ENCODE data around the gene OVAAL. TPM values are rescaled to one million over a fixed set of nuclear protein-coding genes. Genes with fewer than 3 reads are reported as not detected.

OVAAL gene
- not detected for total RNA-seq

DNA sequence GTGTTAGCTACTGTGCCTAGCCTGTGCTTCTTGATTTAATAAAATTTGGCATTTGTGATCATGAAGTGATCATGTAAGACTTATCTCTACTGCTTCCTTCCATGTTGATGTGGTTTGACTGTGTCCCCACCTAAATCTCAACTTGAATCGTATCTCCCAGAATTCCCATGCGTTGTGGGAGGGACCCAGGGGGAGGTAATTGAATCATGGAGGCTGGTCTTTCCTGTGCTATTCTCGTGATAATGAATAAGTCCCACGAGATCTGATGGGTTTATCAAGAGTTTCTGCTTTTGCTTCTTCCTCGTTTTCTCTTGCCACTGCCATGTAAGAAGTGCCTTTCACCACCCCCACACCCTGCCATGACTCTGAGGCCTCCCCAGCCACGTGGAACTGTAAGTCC is at the start of gene OVAAL:
OVAAL (plus strand) TSS at position 301 of the 400 bp plus-strand sequence.
- no peak for DNase-seq

DNA sequence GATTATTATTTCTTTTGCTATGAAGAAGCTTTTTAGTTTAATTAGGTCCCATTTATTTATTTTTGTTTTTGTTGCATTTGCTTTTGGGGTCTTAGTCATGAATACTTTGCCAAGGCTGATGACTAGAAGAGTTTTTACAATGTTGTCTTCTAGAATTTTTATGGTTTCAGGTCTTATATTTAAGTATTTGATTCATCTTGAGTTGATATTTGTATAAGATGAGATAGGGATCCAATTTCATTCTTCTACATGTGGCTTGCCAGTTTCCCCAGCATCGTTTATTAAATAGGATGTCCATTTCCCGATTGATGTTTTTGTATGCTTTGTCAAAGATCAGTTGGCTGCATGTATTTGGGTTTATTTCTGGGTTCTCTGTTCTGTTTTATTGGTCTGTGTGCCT is 47.9 kb upstream of the OVAAL start:
- DNase-seq, result no peak

DNA sequence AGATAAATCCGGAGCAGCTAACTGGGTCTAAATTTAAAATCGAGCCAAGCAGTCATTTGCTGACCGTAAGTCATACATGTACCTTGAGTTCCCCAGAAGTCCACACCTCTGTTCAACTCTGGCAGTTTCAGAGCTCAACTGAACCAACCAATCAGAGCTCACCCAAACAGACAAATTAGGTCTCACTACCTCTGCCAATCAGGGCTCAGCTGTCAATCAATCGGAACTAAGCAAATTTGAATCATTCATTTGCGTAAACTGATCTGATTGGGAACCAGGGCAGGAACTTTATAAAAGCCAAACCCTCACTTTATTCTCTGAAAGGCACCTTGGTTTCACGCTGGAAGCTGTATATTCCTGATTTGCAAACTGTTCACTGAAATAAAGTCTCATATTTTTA is 45.2 kb upstream of the OVAAL start:
- no peak for DNase-seq

DNA sequence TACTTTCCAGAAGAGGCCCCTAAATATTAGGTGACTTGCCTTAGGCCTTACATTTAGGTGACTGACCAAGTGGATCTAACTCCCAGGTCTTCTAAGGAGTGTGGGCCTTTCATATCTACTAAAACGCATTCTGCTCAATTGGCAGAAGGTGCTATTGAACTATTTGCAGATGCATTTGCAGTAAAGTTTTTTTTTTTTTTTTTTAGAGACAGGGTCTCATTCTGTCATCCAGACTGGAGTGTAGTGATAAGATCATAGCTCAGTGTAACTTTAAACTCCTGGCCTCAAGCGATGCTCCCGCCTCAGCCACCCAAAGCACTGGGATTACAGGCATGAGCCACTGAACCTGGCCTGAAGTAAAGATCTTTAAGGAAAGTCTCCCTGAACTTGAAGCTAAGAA is 43.4 kb upstream of the OVAAL start:
- no peak for DNase-seq

DNA sequence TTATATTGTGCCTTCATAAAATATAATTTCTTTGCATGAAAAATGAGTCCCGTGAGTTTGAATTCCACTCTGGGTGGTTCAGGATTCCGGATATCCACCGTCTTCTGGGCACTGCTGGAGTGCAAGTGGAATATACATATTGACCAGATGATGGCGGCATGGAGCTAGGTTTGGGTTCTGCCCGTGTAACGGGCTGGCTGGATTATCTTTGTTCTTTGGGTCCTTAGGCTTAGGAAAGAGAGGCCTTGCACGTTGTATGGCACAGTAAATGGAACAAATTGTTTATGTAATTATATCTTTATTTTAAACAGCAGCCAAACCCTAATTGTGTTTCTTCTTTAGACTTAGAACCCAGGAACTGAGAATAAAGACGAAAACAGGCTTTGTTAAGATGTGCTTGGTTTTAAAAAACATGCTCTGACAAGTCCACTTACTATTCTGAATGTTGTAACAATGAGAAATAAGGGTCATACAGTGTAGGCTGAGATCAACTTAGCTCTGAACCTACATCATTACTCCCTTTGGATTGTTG is 42.8 kb upstream of the OVAAL start:
- peak; percentile 82 for DNase-seq

DNA sequence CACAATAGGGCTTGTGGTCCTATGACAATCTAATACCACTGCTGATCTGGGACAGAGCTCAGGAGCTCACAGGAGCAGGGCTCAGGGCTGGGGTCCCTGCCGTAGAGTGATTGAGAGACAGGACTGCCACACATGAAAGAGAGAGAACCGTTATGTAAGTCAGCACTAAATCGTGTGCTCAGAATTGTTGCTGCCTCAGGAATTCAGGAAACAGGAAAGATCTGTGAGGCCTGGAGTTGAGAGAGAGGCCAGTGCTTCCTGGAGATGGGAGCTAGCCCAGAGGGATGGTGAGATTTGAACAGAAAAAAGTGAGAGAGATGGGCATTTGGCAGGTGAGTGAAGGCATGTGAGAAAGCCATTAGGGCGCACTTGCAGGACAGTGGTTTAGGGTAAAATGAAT is 38.9 kb upstream of the OVAAL start:
- DNase-seq, result no peak

DNA sequence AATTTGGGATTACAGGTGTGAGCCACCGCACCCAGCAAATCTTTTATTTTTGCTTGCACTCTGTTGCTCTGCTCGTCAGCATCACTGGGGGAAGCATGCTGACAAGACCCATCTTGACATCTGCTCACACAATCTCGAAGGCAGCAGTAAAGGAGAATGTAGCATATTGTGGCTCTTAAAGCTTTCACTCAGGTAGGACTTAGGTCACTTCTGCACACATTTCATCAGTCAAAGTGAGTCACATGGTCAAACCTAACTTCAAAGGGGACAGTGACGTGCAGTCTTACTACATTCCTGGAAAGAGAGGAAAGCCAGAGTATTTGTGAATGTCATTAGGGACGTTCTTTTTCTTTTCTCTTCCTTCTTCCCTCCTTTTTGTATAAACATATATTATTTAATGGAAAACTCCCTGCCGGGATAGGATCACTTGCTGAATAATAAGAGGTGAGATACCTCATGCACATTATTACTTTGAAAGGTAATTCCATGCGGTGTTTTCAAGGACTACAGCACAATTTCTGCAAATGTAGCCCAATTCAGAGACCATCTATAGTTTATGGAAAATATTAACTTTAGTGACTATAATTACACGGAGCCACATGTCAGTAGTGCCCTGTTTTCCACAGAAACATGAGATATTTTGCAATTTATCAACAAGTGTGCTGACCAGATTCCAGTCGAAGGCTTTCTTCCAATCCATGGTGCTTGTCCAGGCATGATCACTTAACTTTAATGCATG is 37.1 kb upstream of the OVAAL start:
- DNase-seq, result no peak

DNA sequence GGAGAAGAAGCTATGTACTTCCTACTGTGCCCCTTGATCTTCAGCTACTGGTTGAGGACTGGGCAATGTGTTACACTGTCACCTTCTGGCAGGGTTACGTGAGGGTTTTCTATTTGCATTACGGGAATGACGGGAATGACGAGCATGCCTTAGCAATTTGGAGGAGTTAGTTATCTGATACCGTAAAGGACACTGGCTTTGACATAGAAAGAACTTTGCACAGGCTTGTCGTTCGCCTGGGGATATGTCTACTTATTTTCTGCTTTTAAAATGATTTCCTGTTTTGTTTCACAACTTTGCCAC is 36.6 kb upstream of the OVAAL start:
- no peak for DNase-seq

DNA sequence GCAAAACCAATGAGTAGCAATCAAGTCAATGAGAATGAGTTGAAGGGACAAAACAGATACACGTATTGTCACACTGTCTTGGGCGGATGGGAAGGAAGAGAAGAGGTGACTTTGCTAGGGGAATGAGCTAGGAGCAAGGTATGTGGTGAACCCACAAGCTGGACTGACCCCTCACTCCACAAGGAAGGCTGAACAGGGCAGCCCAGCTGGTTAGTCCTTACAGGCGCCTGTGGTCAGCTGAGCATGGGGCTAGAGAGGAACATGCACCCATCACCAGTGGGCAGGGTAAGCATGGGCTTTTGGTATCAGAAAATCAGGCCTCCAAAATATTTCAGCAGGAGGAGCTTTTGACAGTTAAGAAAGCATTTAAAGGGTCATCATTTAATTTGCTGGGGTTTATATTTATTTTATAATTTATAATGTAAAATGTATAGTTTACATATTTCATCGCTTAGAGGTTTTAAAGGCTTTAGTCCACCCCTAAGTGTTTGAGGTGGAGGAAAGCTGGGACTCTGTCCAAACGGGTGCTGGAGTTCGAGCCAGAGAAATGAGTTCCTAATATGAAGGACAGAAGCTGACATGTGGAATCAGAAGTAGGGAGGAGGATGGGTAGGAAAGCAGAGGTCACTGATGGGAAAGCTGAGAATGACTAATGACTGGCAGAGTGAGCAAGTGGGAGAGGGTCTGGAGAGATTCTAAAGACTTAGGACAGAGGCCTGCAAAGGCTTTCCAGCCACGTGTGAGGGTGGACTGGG is 34.4 kb upstream of the OVAAL start:
- DNase-seq, result no peak

DNA sequence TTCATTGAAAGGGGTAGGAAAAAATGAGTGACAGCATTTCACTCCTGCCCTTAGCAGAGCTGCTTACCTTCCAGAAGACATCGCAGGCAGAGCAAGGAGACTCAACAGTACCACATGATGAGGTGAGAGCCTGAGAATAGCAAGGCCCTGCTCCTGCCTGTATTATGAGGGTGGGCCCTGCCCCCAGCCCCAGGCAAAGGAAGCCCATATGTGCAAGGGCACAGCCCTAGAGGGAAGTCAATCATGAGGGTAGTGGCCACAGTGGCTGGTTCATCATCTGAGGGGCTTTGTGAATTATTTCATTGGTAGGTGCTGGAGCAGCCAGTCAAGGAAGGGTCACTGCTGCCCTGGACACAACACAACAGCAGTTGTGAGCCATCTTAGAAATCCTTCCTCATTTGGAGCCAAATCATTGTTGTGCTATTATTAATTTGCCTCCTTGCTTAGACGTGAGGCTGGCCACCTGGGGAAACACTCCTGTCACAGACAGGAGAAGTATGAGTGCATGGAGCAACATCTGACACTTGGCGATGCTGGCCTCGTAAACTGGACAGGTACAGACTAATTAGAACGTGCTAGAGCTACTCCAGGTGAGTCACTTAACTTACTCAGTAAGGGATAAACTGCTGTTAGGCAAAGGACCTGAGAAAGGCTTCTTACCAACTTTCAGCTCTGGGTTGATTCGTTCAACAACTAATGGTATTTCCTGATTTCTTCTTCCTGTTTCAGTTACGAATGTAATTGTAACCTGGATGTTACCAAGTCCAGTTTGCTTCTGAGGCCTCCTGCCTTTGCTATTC is 33.6 kb upstream of the OVAAL start:
- no peak for DNase-seq

DNA sequence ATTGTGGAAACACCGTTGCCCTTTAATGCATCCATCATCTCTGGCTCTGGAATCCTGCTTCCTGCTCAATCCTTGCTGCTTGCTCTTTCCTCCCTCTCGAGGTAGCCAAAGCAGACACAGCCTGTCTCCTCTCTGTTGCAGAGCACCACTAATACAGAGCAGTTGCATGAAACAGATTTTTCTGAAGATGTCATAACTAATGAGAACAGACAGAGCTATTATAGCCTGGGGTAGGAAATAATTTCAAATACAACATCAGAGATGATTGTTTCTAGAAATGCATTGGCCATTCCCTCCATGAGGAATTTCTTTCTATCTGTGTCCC is 33.1 kb upstream of the OVAAL start:
- DNase-seq, result no peak

DNA sequence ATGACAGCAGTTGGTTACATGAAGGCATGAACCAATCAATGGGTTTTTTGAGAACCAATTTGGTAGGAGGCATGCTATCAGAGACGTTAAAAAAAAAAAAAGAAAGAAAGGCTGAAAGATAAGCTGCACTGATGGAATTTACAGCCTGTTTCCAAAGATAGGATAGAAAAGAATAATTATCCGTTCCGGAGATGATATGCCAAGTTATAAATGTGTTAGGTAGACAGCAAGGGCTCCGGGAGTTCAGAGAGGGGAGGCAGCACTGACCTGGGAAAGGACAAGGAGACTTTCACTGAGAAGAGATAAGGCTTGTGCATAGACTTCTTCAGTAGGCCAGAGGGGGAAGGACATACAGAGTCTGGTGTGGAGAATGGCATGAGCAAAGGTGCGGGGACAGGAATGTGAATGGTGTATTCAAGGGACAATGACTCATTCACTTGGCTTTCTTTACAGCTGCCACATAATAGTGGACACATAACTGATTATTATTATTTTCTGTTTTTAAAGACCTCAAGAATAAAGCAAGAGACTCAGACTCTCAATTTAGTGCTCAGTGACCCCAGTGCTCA is 31.6 kb upstream of the OVAAL start:
- DNase-seq, result no peak

DNA sequence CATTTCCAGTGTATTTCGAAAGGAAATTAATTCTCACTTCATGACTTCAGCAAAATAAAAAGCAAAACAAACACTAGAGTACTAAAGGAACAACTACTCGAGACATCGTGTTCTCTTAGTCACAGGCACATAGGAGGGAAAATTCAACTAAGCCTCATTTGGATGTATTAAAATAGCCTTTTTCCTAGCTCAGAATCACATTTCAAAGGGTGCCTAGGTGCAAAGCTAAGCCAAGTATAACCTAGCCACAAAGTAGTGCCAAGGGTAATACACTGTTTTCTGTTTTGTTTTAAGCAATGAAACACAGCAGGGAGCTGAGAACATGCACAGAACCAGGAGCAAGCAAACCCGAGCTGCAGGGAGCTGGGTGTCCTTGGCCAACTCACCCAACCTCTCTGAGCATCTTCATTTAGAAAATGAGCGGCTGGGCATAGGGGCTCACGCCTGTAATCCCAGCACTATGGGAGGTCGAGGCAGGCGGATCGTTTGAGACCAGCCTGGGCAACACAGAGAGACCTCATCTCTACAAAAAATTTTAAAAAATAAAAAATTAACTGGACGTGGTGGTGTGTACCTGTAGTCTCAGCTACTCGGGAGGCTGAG is 29.8 kb upstream of the OVAAL start:
- DNase-seq, result no peak

DNA sequence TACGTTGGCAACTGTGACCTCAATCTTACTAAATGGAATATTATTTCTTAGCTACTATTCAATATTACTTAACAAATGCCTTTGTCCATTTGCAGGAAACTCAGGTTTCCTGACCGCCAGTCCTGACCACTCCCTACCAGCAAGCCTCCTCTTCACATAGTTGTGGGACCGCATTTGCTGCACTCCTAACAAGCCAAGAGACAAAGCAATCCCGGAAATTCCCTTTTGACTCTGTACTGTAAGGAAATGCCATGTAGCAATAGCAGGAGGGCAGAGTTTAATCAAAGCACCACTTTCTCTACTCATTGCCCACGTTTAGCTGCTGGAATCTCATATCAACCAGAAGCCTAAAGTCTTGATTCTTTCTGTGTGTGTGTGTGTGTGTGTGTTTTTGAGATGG is 28.3 kb upstream of the OVAAL start:
- DNase-seq, result peak; percentile 17

DNA sequence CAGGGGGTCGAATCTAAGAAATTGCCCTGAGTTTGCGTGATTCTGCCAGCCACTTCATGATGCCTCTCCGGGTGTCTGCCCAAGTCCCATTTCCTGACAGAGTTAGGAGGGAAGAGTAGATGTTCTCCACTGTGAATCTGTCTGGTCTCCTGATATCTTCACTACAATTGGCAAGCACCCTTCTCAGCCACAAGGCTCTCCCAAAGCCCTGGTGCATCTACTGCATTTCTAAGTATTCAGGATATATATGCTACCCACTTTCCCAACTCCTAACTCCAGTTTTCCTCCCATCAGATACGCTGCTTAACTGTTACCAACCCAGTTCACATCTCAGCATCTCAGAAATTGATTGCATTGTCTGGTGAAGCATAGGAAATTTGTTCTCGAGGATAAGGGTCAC is 25.9 kb upstream of the OVAAL start:
- no peak for DNase-seq

DNA sequence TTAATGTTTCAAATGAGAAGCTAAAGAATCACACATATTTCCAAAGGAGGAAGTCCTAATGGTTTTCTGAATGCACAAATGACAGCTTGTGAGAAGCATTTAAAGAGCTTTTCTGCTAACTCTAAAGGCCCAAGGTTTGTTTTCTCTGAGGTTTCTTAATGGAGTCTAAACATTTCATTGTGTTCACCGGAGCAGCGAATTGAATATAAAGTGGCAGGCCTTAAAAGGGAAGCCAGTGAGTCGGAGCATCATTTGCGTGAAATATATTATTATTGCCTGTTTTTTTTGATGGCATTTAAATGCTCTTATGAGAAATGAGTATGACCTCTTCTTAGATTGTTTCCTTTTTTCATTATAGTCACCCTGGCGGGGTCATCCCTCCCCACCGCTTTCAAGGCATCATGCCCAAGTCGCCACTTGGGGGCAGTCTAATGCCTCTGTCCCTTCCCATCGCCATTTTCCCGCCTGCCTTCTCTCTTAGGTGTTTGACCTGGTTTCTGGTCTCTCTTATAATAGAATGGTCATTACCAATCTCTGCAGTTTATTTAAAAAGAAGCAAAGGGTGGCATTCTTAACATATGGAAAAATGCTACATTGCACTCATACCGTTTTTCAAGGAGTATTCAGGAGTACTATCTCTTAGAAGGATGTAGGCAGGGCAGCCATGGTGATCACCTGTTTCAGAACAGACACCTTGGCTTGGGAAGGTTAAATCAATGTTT is 25.3 kb upstream of the OVAAL start:
- no peak for DNase-seq

DNA sequence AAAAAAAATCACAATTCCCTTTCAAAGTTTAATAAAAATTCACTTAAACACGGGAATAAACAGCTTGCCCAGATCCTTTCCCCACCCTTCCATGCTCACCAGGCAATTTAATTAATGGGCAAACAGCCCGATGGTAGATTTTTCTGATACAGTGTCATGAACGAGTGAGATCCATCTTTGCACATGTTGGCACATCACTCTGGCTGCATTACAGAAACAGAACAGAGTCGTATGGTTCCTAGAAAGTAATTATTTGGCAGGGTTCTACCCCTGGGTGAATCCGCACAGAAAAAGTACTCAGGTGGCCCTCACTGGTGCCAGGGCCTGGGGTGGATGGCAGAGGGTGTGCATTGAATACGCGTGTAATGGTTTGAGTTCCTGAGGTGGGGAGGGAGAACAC is 24.6 kb upstream of the OVAAL start:
- no peak for DNase-seq

DNA sequence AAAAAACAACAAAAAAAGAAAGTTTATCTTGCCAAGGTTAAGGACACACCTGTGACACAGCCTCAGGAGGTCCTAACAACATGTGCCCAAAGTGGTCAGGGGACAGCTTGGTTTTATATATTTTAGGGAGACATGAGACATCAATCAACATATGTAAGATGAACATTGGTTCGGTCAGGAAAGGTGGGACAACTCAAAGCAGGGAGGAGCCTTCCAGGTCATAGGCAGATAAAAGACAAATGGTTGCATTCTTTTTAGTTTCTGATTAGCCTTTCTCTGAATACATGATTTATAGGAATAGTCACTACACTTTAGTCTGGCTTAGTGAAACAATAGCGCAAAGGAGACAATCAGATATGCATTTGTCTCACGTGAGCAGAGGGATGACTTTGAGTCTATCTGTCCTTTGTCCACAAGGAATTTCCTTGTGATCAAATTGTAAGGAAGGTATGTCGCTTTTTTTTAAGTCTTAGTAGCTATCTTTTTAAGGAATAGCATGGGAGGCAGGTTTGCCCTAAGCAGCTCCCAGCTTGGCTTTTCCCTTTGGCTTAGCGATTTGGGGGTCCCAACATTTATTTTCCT is 23.3 kb upstream of the OVAAL start:
- DNase-seq, result no peak

DNA sequence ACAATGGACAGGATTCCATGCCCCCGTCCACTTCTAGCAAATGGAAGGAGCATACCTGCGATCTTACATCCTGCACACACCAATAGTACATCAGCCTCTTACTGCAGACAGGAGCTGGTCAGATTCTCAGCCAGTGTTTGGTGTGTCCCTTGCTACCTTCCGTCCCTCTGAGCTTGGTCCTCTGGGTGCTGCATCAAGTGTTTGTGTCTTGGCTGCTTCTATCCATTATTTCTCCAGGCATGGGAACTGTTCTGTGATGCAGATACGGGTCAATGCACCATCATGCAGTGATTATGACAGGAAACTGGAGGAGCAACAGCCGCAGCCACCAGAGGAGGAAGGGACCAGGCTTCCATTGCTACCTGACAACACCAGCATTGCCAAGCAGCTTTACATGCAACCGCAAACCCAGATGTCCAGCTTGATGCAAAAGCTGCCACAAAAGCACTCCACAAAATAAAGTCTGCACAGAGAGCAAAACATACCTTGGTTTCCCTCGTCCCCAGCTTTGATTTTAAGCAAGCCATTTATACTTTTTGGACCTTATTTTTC is 21.9 kb upstream of the OVAAL start:
- no peak for DNase-seq

DNA sequence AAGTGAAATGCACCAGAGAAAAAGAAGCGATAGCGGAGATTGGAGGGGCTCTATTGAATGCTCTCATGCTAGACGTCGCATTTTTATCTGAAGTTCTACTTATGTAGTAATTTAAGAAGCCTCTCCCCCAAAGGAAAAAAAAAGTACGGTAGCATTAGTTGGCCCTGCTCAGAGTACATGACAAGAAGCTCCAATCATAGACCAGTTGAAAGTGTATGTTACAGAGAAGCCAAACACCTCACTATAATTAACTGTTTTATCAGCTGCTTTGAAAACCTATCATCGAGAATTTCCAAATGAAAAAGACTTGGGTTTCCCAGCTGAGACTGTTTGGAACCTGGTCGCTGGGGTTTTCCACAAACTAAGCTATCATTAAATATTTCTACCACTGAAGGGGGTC is 19.6 kb upstream of the OVAAL start:
- no peak for DNase-seq

Measured in skin of body (tissue), 2 donors.